Stimulated activated CD4-positive, alpha-beta T cell treated with anti-CD3 and anti-CD28 coated beads, Interleukin-15, amount 100 ng/mL, for 24 hours (primary cell): ENCODE data around the gene ARL13B.
"Not testable (repeated sequence)": the region's sequence is repeated elsewhere in the genome, so short reads cannot be mapped to it uniquely, and the experiment has no call there.

ENCODE experiments used
- DNase-seq: peaks from one replicate; pipeline ENCODE4 v3.0.0-alpha.2; 2020

Gene ARL13B

DNA sequence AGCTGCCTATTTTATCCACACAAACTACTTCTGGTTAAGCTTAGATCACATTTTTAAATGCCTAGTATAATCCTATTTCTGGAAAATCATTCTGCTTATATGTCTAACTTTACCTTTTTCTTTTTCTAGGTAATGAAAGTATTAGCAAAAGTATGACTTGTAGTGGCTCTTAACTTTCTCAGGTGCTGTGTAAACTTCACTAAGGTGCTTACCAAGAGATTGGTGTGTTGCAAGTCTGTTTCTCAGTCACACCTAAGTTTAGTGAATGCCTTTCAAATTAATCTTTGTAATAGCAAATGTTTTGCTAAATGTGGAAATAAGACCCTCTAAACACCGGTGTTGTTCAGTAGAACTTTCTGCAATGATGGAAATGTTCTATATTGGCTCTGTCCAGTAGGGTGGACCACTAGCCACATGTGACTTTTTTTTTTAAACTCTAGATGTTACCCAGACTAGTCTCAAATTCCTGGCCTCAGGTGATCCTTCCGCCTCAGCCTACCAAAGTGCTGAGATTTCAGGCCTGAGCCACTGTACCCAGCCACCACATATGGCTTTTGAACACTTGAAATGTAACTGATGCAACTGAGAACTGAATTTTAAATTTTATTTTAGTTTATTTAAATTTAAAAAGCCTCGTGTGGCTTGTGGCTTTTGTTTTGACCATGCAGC lies 22.0 kb downstream of the ARL13B start:
- DNase-seq = no peak

DNA sequence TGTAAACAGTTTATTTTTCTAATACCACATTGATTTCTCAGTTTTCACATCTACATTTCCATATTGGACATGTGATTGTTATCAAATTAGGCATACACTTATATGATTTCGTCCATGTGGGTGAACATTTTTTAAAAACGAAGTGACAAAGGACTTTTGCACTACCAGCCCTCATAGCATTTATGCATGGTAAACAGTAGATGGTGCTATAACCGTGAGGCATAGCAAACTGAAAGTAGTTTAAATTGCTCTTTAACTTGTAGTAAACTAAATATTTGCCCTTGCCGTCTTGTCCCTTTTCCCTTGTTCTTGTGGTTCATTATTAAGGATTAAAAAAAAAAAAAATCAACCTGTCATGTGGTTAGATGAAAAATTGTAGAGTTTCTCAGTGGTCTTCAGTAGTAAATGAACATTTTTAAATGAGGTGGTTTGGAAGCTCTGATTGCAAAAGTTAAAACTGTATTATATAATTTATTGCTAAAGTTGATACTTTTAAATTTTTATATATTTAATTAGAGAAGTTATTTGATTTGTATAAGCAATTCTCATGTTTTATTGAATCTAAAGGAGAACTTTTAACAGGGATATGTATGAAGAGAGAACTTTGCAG lies 24.5 kb downstream of the ARL13B start:
- DNase-seq = no peak

DNA sequence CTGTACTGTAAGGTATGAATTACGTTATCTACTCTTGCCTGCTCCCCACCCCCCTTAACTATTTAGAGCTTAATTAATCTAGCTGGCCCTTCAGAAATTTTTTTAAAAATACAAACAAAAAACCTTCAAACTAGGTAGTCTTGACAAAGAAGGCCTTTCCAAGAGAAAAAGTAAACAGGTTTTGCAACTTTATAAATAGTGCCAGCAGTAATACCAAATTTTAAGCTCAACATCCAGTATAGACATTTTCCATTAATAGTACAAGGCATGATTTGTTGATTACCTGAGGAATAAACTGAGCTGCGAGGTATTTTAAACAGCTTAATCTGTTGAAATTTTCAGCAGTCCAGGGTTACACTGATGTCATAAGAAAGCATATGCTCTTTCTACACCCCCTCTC lies 28.3 kb downstream of the ARL13B start:
- no peak for DNase-seq

DNA sequence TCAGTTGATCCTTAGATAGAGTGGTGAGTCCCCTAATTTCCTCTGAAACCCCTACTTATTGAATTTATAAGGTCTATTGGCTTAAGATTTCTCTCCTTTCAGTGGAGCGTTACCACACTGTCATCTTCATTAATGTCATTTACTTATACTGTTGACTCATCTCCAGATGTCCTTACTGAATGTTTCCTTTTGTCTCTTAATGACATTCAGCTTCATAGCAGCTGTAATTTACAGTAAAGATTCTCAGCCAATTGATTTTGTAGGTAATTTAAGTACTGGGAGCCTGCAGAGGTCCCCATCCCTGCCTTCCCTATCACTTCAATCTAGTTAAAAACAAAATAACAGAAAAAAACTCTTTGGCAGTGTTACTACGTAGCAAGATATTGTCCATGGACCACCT lies 29.7 kb downstream of the ARL13B start:
- no peak for DNase-seq

DNA sequence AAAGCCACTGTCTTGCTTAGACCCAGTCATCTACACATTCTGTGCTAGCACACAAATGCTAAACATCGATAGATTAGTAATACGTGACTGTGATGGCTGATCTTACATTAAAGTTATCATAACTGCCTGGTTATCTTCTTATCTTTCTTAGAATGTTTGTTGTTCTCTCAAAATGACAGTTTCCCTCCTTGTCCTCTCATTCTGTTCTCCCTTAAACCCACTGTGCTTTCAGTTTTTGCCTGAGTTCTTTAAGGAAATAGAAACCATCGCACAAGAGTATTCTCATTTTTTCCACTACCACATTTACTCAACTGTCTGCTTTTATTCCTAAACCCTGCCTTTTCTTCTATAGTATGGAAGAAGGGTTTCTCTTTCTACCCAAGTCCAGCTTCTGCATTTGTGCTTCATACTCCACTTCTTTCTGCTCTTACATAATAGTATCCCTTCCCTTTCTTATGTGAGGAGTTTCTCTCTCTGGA lies 31.3 kb downstream of the ARL13B start:
- peak; percentile 7 for DNase-seq

DNA sequence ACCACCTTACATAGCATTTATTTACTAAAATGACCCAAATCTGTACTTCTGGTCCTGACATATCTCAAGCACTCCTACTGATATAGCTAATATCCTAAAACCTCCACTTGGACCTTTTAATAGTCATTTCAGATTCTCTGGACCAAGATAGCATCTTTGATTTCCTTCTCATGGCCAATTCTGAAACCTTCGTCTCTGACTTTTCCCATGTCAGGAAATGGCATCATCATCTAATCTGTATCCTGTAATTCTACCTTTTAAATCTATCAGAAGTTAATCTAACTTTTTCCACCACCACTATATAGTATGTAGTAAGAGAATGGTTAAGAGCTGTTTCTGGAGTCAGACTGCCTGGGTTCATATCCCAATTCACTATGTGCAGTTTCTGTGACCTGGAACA lies 32.2 kb downstream of the ARL13B start:
- no peak for DNase-seq

DNA sequence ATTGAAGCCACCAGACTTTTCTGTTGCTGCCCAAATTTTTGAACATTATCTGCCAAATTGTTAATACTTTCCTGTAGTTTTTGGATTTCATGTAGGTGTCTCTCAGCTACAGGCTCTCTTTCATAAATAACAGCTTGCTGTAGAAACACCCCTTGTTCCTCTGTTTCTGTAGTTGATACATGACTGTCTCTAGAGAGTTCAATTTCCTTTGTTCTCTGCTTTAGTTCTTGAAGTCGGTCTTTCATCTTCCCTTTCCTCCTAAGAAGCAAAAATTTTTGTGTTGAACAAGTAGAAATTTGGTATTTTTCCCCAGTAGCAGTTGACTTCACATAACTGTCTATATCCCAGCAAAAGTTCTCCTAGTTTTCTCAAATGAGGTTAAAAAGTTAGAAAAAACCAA lies 35.1 kb downstream of the ARL13B start:
- no peak for DNase-seq

DNA sequence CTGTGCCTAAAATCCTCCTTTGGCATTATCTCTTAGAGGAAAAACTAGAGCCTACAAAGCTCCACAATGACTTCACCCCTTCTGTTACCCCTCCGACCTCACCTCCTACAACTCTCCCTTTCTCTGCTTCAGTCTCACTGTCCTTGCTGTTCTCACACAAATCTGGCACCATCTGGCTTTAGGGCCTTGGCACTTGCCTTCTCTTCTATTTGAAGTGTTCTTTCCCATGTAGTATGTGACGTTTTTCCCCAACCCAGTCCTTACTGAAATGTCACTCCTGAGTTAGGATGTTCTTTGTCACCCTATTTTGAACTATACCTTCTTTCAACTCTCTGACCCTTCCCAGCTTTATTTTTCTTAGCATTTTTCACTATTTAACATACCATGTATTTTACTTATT lies 39.7 kb downstream of the ARL13B start:
- DNase-seq = no peak

DNA sequence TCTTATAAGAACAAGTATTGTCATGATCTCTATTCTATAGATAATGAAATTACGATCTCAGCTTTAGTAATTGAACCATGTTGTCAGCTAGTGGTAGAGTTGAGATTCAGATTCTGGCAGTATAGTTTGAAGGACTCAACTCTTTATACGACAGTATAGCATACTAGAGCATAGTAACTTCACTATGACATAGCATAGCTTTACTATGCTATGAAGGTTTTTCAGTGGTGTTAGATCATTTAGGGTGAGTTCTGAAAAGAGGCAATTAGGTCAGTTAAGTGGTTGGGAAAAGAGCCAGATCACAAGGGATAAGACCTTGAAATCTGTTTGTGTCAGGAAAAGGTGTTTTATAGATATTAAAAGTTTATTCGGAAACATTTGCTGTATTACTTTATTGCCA lies 40.3 kb downstream of the ARL13B start:
- no peak for DNase-seq

DNA sequence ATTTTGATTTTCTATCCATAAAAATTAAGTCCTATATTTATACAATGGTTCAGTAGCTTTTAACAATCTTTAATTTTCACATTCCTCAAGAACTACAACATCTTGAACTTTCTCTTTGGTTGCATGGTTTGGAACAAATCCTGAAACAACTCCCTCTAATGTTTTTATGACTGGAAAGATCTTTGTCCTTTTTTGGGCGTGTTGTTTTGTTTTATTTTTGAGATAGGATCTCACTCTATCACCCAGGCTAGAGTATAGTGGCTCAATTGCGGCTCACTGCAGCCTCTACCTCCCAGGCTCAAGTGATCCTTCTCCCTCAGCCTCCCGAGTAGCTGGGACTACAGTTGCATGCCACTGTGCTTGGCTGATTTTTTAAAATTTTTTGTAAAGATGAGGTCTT lies 44.4 kb downstream of the ARL13B start:
- DNase-seq = no peak

DNA sequence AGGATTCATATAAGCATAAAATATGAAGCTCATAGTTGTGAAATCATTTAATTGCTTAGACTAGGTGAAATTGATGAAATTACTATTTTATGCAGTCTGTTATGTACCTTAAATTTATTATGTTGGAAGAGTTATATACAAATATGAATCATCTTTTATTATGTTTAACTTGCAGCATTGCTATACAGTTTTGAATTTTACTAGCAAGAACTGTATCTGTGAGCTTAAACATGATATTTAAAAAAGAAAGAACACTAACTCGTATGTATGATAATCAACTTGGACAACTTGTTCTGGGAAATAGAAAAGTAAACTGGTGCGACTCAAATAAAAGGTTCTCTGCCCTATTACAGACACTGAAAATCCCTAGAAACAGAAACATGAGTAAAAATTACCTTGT lies 46.7 kb downstream of the ARL13B start:
- no peak for DNase-seq

DNA sequence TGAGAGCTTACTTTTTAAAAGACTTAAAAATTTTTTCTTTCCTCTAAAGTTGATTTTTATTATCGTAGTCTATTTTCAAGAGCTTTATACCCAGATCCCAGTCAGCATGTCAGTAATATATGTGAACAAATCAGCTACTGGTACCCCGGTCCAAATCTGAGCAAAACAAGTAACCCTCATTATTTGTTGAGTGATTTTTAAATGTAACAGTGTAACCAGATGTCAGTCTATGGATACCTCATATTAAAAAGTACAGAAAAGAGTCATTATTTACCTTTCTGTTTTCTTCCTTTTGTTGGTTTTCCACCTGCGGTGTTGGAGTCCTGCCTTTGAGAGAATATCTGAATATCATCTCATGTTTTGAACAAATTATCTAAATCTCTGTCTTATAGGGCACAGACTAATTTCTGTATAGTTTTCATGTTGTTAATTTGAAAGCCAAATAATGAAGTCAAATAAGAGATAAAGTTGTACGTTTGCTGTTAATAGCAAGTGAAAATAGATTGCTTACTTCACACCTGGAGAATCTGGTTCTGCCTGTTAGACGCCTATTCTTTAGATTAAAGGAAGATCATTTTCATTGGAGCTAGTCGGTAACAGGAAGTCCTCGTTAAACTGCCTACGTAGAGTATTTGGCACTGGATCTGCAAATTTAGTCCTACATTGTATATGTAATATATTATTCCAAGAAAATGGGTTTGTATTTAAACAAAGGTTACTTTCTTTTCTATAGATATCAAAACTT lies 48.3 kb downstream of the ARL13B start, which contains the start of gene STX19:
TSS of gene STX19 (minus strand) at position 505 of the 745 bp plus-strand sequence. CDS start 13,328 bp downstream, outside the sequence.
- DNase-seq = no peak

DNA sequence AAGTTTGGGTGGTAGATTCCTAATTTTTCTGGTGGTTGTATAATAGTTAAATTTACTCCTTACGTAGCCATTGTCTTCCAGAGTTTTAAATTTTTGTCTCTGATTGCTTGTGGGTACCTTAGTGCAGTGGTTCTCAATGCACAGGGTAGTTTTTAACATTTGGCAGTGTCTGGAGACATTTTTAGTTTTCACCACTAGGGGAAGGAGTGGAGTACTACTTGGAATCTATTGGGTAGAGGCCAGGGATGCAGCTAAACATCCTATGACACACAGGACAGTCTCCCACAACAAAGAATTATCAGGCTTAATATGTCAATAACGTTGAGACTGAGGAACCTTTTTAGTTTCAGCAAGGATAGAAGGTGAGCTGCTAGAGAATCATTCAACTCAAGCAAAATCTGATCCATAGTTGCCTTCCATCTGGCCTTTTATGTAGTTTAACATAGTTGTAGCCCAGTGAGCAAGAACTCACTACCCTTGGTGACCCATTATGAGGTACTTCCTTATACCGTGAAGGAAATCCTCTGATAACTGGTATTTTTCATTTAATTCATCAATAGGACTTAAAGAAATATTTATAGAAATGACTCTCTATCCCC lies 57.1 kb downstream of the ARL13B start:
- DNase-seq = no peak

DNA sequence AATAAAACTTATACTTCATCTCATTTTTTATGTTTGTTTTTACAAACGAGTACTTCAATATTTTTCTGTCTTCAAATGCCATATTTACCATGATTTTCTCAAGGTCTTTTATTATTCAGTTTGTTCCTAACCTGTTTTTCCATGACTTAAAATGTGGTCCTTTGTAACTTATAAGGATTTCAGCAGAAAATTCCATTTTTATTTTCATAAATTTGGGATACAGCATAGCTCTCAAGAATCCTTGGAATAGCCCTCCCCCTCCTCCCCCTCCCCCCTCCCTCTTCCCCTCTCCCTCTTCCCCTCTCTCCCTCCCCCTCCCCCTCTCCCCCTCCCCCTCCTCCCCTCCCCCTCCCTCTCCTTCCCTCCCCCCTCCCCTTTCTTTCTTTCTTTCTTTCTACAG lies 63.3 kb downstream of the ARL13B start:
- DNase-seq = no peak

DNA sequence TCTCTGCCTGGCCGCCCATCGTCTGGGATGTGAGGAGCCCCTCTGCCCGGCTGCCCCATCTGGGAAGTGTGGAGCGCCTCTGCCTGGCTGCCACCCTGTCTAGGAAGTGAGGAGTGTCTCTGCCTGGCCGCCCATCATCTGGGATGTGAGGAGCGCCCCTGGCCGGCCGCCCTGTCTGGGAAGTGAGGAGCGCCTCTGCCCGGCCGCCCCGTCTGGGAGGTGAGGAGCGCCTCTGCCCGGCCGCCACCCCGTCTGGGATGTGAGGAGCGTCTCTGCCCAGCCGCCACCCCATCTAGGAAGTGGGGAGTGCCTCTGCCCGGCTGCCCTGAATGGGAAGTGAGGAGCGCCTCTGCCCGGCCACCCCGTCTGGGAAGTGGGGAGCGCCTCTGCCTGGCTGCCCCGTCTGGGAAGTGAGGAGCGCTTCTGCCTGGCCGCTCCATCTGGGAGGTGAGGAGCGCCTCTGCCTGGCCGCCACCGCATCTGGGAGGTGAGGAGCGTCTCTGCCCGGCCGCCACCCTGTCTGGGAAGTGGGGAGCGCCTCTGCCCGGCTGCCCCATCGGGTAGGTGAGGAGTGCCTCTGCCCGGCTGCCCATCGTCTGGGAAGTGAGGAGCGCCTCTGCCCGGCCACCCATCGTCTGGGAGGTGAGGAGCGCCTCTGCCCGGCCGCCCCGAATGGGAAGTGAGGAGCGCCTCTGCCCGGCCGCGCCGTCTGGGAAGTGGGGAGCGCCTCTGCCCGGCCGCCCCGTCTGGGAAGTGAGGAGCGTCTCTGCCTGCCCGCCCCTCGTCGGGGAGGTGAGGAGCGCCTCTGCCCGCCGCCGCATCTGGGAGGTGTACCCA lies 64.4 kb downstream of the ARL13B start:
- not testable (repeated sequence) for DNase-seq

DNA sequence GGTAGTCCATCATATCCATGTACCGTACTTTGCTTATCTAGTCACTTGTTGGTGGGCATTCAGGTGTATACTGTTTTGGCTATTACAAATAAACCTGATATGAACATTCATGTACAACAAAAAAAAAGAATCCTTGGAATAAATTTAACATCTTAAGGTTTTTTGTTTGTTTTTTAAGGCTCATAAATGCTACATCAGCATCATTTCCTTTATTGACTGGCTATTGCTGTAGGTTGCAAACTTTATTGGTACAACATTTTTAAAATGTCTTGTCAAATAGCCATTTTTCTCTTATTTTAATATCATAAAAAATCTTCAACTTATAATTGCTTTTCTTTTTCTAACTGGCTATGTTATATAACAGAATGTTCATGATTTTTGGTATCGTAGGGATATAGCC lies 66.6 kb downstream of the ARL13B start:
- DNase-seq = no peak

DNA sequence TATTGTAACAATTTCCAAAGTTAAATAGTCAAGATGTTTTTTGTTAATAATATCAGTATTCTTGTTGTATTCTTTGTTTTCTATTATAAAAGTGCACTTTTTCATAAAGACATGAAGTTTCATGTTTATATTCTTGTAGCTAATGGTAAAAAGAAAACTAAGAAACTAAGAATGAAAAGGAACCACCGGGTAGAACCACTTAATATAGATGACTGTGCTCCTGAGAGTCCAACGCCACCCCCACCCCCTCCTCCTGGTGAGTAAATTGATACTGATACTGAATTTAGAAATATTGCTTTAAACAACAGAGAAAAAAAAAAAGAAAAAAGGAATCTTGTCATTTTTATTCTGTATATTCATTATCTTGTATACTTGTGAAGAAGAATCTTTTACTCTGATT lies 69.3 kb downstream of the ARL13B start:
- no peak for DNase-seq

DNA sequence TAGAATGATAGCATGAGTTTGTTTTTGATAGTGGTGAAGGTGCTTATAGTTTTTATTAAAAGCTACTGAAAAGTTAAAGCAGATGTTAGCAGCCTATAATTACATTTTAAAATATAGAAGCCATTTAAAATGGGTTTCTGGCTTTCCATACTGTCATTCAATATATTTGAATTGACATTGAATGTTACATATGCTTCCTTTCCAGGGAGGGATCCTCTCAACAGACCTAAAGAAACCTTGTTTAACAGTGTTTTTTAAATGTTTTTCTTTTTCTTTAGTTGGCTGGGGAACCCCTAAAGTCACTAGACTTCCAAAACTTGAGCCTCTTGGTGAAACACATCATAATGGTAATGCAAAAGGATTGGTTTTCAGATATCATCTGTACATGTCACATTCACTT lies 70.6 kb downstream of the ARL13B start:
- DNase-seq = no peak

DNA sequence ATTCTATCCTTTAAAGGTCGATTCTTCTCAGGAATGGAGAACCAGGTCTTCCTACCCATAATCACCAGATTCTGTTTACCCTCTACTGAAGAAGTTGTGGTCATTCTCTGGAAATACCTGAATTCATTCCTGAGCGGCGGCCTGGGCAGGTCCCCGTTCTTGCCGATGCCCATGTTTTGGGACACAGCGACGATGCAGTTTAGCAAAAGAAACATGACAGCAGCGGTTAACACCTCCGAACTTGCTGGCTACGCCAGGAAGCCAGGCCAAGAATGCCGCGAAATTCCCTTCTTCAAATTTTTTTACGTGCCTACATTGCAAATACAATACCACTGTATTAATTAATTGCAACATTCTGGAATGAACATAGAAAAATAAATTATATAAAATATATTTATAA lies 81.3 kb downstream of the ARL13B start:
- DNase-seq = no peak

DNA sequence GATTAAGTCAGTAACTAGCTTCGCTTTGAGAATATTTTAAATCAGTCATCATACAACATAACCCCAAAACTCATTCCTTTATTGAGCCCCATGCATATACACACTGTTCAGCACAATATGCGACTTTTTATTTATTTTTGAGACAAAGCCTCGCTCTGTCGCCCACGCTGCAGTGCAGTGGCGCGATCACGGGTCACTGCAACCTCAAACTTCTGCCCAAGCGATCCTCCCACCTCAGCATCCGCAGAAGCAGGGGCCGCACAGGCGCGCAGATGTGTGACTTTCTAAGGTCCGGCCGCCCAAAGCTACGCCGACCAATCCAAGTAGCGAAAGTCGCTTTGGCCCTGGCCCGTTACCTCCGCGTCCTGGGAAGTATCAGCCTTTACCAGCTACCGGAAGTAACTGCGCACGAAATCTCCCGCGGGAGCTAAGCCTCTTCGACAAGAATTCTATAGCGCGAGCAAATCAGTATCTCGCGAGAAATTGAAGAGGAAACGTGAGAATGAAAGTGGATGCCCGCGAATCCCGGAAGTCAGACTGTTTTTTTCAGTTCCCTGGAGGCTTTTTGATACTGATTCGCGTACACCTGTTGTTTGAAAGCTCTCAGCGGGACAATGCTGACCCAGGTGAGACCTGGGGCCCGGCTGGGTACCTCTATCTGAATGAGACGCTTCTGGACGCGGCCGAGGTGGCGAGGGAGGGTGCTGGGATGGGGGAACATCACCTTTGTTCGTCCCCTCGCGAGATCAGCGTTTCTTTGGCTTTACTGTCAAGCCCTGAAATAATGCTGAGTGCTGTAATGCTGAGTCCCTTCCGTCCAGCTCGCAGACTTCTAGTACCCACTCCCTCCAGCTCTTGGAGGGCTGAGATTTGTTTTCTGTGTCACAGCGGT lies 82.8 kb downstream of the ARL13B start, which contains the start of the genes DHFR2 and NSUN3:
TSS of gene DHFR2 (minus strand) at position 404 of the 892 bp plus-strand sequence. CDS start 1,405 bp downstream, outside the sequence.
TSS of gene NSUN3 (plus strand) at position 549 of the 892 bp plus-strand sequence. CDS start at position 615, 66 bp downstream.
- peak; percentile 86 for DNase-seq

DNA sequence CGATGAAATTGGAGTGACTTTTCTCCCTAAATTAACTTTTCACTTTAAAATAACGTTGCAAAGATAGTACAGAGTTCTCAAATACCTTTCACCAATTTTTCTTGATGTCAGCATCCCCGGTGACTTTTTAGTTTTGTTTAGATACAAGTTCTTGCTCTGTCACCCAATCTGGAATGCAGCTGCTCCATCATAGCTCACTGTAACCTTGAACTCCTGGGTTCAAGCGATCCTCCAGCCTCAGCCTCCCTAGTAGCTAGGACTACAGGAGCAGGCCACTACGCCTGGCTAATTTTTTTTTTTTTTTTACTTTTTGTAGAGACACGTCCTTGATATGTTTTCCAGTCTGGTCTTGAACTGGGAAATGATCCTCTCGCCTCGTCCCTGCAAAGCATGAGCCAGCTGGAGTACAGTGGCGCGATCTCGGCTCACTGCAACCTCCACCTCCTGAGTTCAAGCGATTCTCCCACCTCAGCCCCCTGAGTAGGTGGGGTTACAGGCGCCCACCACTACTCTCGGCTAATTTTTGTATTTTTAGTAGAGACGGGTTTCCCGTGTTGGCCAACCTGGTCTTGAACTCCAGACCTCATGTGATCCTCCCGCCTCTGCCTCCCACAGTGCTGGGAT lies 83.7 kb downstream of the ARL13B start:
- no peak for DNase-seq
